Liver (tissue), 9 donors: ENCODE measurements around the gene PTPRD. TPM values are rescaled to one million over a fixed set of nuclear protein-coding genes. Genes with fewer than 3 reads are reported as not detected.

ENCODE experiments used
- DNase-seq: peaks from one replicate; pipeline ENCODE4 v3.0.0-alpha.2; 2017; ENCODE audit warnings: low spot score
- H3K27ac ChIP-seq, 2 donors: one replicate each; pipeline ENCODE4 v1.7.0; 2013; ENCODE audit warnings: inconsistent platforms in 2 of 2, low read length in 2 of 2, control low read depth in 1 of 2, low read depth in 1 of 2, mild to moderate bottlenecking in 1 of 2
- H3K27me3 ChIP-seq, 4 donors: one replicate each; pipeline versions ENCODE4 v1.6.1 to v1.7.0; 2013; ENCODE audit warnings: low read length in 3 of 4, inconsistent platforms in 1 of 4, mild to moderate bottlenecking in 1 of 4, moderate library complexity in 1 of 4; ENCODE audit not compliant: control insufficient read depth in 4 of 4, insufficient read depth in 4 of 4
- H3K36me3 ChIP-seq, 4 donors: one replicate each; pipeline versions ENCODE4 v1.6.1 to v1.7.0; 2013; ENCODE audit warnings: low read length in 3 of 4, mild to moderate bottlenecking in 3 of 4, low read depth in 1 of 4, moderate library complexity in 1 of 4; ENCODE audit not compliant: control insufficient read depth in 4 of 4, insufficient read depth in 3 of 4
- H3K4me1 ChIP-seq, 4 donors: one replicate each; pipeline versions ENCODE4 v1.6.1 to v1.7.0; 2013; ENCODE audit warnings: low read length in 3 of 4, mild to moderate bottlenecking in 3 of 4, moderate library complexity in 1 of 4; ENCODE audit not compliant: control insufficient read depth in 4 of 4, insufficient read depth in 4 of 4
- H3K4me3 ChIP-seq, 3 donors: one replicate each; pipeline versions ENCODE4 v1.6.1 to v1.7.0; 2013; ENCODE audit warnings: low read length in 3 of 3, control low read depth in 1 of 3, low read depth in 1 of 3, mild to moderate bottlenecking in 1 of 3
- H3K9ac ChIP-seq, 2 donors: one replicate each; pipeline ENCODE4 v1.7.0; 2013; ENCODE audit warnings: low read length in 2 of 2, mild to moderate bottlenecking in 2 of 2, moderate library complexity in 2 of 2, control low read depth in 1 of 2, low read depth in 1 of 2
- H3K9me3 ChIP-seq, 4 donors: one replicate each; pipeline versions ENCODE4 v1.6.1 to v1.7.0; 2013; ENCODE audit warnings: low read length in 3 of 4; ENCODE audit not compliant: control insufficient read depth in 4 of 4
- ATF3 ChIP-seq: IDR thresholded peaks from 2 replicates; pipeline ENCODE4 v1.6.1; 2016; ENCODE audit warnings: antibody characterized with exemption
- CTCF ChIP-seq: fragments of 150-350 bp; IDR thresholded peaks from 2 replicates; pipeline ENCODE4 v1.5.1; 2017; ENCODE audit warnings: improper control_type of control experiment, low read depth, low read length; ENCODE audit not compliant: missing input control
- FOXA1 ChIP-seq: IDR thresholded peaks from 2 replicates; pipeline ENCODE4 v1.6.1; 2016; ENCODE audit warnings: antibody characterized with exemption
- FOXA2 ChIP-seq: IDR thresholded peaks from 2 replicates; pipeline ENCODE4 v1.6.1; 2016; ENCODE audit warnings: antibody characterized with exemption
- GABPA ChIP-seq, 2 donors: IDR thresholded peaks in 1 of 2; conservative IDR thresholded peaks in 1 of 2; 2 replicates each; pipeline ENCODE4 v1.6.1; 2016; ENCODE audit warnings: antibody characterized with exemption in 2 of 2, mild to moderate bottlenecking in 1 of 2, moderate library complexity in 1 of 2
- HNF4A ChIP-seq, 2 donors: conservative IDR thresholded peaks; 2 replicates each; pipeline ENCODE4 v1.6.1; 2016; ENCODE audit warnings: antibody characterized with exemption in 2 of 2, mild to moderate bottlenecking in 2 of 2
- HNF4G ChIP-seq: IDR thresholded peaks from 2 replicates; pipeline ENCODE4 v1.6.1; 2016; ENCODE audit warnings: antibody characterized with exemption
- JUND ChIP-seq, 2 donors: IDR thresholded peaks; 2 replicates each; pipeline ENCODE4 v1.6.1; 2016; ENCODE audit warnings: antibody characterized with exemption in 2 of 2
- RAD21 ChIP-seq, 2 donors: IDR thresholded peaks; 2 replicates each; pipeline ENCODE4 v1.6.1; 2016; ENCODE audit warnings: antibody characterized with exemption in 2 of 2, mild to moderate bottlenecking in 2 of 2
- REST ChIP-seq: IDR thresholded peaks from 2 replicates; pipeline ENCODE4 v1.6.1; 2016; ENCODE audit warnings: antibody characterized with exemption, mild to moderate bottlenecking
- RXRA ChIP-seq, 2 donors: IDR thresholded peaks; 2 replicates each; pipeline ENCODE4 v1.6.1; 2017 to 2018; ENCODE audit warnings: antibody characterized with exemption in 2 of 2, mild to moderate bottlenecking in 1 of 2
- SP1 ChIP-seq: IDR thresholded peaks from 2 replicates; pipeline ENCODE4 v1.6.1; 2018; ENCODE audit warnings: antibody characterized with exemption, mild to moderate bottlenecking
- TAF1 ChIP-seq: conservative IDR thresholded peaks from 2 replicates; pipeline ENCODE4 v1.6.1; 2016; ENCODE audit warnings: antibody characterized with exemption, mild to moderate bottlenecking
- YY1 ChIP-seq: IDR thresholded peaks from 2 replicates; pipeline ENCODE4 v1.6.1; 2016; ENCODE audit warnings: antibody characterized with exemption, mild to moderate bottlenecking
- ZBTB33 ChIP-seq: IDR thresholded peaks from 2 replicates; pipeline ENCODE4 v1.6.1; 2016; ENCODE audit warnings: antibody characterized with exemption
- WGBS: extraction: QIAGEN DNeasy Blood & Tissue Kit; methylation state at CpG from one replicate; pipeline ENCODE4 v1.1.7; 2013; 5-methylcytosine and 5-hydroxymethylcytosine counted together
- polyA plus RNA-seq, 2 donors: library from polyadenylated mRNA; stranded (reverse) in 1 of 2; unstranded in 1 of 2; fragments of 200-250 nt in 1 of 2; fragments of >200 nt in 1 of 2; fragmentation: Nextera tagmentation in 1 of 2; extraction: Ambion mirVana in 1 of 2; gene quantifications; one replicate each; pipeline versions ENCODE4 v1.2.1 to v1.2.3, GENCODE V29; 2013 to 2015
- total RNA-seq, 2 donors: library from RNA; depleted of rRNA; stranded (reverse); fragments of >200 nt; gene quantifications; one replicate each; pipeline ENCODE4 v1.2.3, GENCODE V29; 2014
- donor health status: healthy.
- donor health status: healthy.
- donor health status: healthy.
- donor health status: healthy.
- donor health status: healthy.

PTPRD gene
- total and polyA plus RNA-seq, 4 donors = 0.78 to 34.2 (median 4.7) TPM

GRCh38 chr9:8346296-8346695 lies 2266.5 kb downstream of the PTPRD start:
- H3K36me3 ChIP-seq = no peaks in the 10 kb centered on the region
- DNase-seq = no peak
- 97% methylated on average over 4 of the region's 4 CpGs for WGBS

More at GRCh38 chr9:8346296-8346695, 2266.5 kb downstream of the PTPRD start:
- Histone ChIP-seq H3K27ac (no peak overlapping the region), H3K9ac (no peak overlapping the region), H3K27me3 (no peaks in the 10 kb centered on the region), H3K4me3 (no peak overlapping the region), H3K4me1 (no peaks in the 10 kb centered on the region), H3K9me3 (no peaks in the 10 kb centered on the region)
- TF ChIP-seq REST (no peak), YY1 (no peak), CTCF (no peak), ZBTB33 (no peak), TAF1 (no peak), HNF4A (conservative IDR thresholded peaks at IDR 0.05) (no peak), HNF4G (no peak), JUND (IDR thresholded peaks at IDR 0.05) (no peak), SP1 (no peak), FOXA1 (no peak), RAD21 (IDR thresholded peaks at IDR 0.05) (no peak), GABPA (IDR thresholded peaks at IDR 0.05 in 1 of 2, conservative IDR thresholded peaks at IDR 0.05 in 1 of 2) (no peak), RXRA (IDR thresholded peaks at IDR 0.05) (no peak), FOXA2 (no peak), ATF3 (no peak)
